H1 (cell line): ENCODE results near the gene CTNNA3. TPM values are rescaled to one million over a fixed set of nuclear protein-coding genes. Genes with fewer than 3 reads are reported as not detected.

Source experiments
- HDAC2 ChIP-seq, 2 experiments: fragments of 300-600 bp in 1 of 2; sonication (generic) in 1 of 2; IDR thresholded peaks; 2 replicates each; pipeline ENCODE4 v1.6.1; 2011 to 2012; ENCODE audit warnings: low read depth in 2 of 2, low read length in 2 of 2, mild to moderate bottlenecking in 2 of 2, moderate library complexity in 2 of 2, borderline replicate concordance in 1 of 2, inconsistent platforms in 1 of 2
- SP4 ChIP-seq: IDR thresholded peaks from 2 replicates; pipeline ENCODE4 v1.6.1; 2012; ENCODE audit warnings: low read length, inconsistent platforms
- YY1 ChIP-seq: IDR thresholded peaks from 2 replicates; pipeline ENCODE4 v1.6.1; 2011; ENCODE audit warnings: low read depth, mild to moderate bottlenecking, low read length
- polyA plus RNA-seq, 7 experiments: library from polyadenylated mRNA; depleted of rRNA in 3 of 7; stranded (reverse) in 5 of 7; unstranded in 2 of 7; fragments of >200 nt in 5 of 7; fragments of 200-250 nt in 2 of 7; gene quantifications; 1 replicate in 5 of 7; 2 replicates in 1 of 7; 4 replicates in 1 of 7; pipeline versions ENCODE4 v1.2.1 to v1.2.3, GENCODE V29; 2011 to 2013; ENCODE audit warnings: missing spikeins in 2 of 7, mixed read lengths in 2 of 7
- total RNA-seq: library from RNA; stranded (reverse); fragmentation: NEBNext Ultra II Directional; extraction: Animal tissue kit (Norgen Biotek cat#: 25700); gene quantifications from 2 replicates; pipeline ENCODE4 v1.2.1, GENCODE V29; 2021

CTNNA3 gene
- total and polyA plus RNA-seq, 2 of the 8 experiments (the other 6 are each of a cell fraction or from before 2014, with no cell fraction given), result 1.3 to 1.5 TPM

- no peak for TF ChIP-seq HDAC2 (IDR thresholded peaks at IDR 0.05; ENCODE audit: borderline replicate concordance in 1 of 2, low read depth in 2 of 2, low read length in 2 of 2)
- no peak for TF ChIP-seq YY1
- no peak for TF ChIP-seq SP4
Observed at GRCh38 chr10:67587771-67588170, 108.2 kb downstream of the CTNNA3 start (continued).
